Uterus (tissue), 4 donors: ENCODE measurements around the gene AGBL5. TPM values are rescaled to one million over a fixed set of nuclear protein-coding genes. Genes with fewer than 3 reads are reported as not detected.

Source experiments
- DNase-seq, 2 donors: peaks; one replicate each; pipeline ENCODE4 v3.0.0-alpha.2; 2019 to 2020
- H3K27ac ChIP-seq, 2 donors: fragments of 200-600 bp; sonication (generic); 1 replicate in 1 of 2; 2 replicates in 1 of 2; pipeline ENCODE4 v1.5.1; 2016 to 2018
- H3K27me3 ChIP-seq, 2 donors: fragments of 200-600 bp; sonication (generic); one replicate each; pipeline ENCODE4 v1.5.1; 2018 to 2019; ENCODE audit warnings: control low read depth in 1 of 2
- H3K36me3 ChIP-seq, 2 donors: fragments of 200-600 bp; sonication (generic); one replicate each; pipeline ENCODE4 v1.5.1; 2019; ENCODE audit warnings: control low read depth in 1 of 2
- H3K4me1 ChIP-seq, 2 donors: fragments of 200-600 bp; sonication (generic); one replicate each; pipeline ENCODE4 v1.5.1; 2018 to 2019; ENCODE audit warnings: control low read depth in 1 of 2
- H3K4me3 ChIP-seq, 2 donors: fragments of 200-600 bp; sonication (generic); 1 replicate in 1 of 2; 2 replicates in 1 of 2; pipeline ENCODE4 v1.5.1; 2018 to 2019; ENCODE audit warnings: mild to moderate bottlenecking in 1 of 2
- H3K9me3 ChIP-seq, 2 donors: fragments of 200-600 bp; sonication (generic); one replicate each; pipeline ENCODE4 v1.5.1; 2019; ENCODE audit warnings: control low read depth in 1 of 2
- POLR2A ChIP-seq, 2 donors: fragments of 450-650 bp; IDR thresholded peaks; one replicate each; pipeline ENCODE4 v1.6.1; 2016; ENCODE audit warnings: antibody characterized with exemption in 2 of 2, mild to moderate bottlenecking in 1 of 2, moderate library complexity in 1 of 2
- intact Hi-C: fragments of 100-400 bp; cut with DNase I; formaldehyde crosslinking; loops from one replicate; pipeline ENCODE4 v1.15.1; 2023; ENCODE audit warnings: low total_unique reads
- total RNA-seq, 4 donors: library from RNA; depleted of rRNA in 3 of 4; stranded (reverse); fragments of >200 nt in 3 of 4; gene quantifications; one replicate each; pipeline versions ENCODE4 v1.1.0 to v1.2.4, GENCODE V29; 2014 to 2023
- TF ChIP-seq, protein P1 (sequence below), 4 experiments: fragments of 200-600 bp in 2 of 4; fragments of 450-650 bp in 2 of 4; sonication (generic) in 2 of 4; IDR thresholded peaks; one replicate each; pipeline ENCODE4 v1.5.1; 2016 to 2019; ENCODE audit warnings: antibody characterized with exemption in 4 of 4, mild to moderate bottlenecking in 2 of 4, moderate library complexity in 1 of 4
- donor health status: DM: yes; HTN: yes; CAD: no.

AGBL5 gene
- total RNA-seq, 4 donors from 2014 or later: 0.77 to 26.2 (median 10.8) TPM

DNA sequence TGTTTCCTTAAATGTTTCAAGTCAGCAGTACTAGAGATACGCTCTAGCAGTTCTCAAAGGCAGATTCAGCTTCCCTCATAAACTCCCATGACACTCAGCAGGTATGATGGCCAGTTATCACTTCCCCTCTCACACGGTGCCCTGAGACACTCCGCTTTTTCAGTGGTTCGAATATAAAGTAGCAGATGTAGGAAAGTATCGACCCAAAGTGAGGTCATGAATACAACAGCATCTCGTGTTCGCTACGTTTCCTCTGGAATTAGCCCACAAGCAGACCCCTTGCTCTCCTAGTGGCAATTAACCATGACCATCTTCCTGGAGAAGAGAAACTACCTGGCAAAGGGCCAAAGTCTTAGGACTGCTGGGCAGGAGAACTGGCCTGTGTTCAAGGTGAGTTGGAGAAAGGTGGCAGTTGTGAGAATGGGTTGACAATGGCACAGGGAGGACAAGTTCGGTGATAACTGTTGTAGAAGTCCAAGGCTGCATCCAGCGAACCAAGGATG, 9.3 kb upstream of the AGBL5 start:
- no peak for DNase-seq
- no peaks in the 10 kb centered on the region for H3K27me3 ChIP-seq
- H3K27ac ChIP-seq: peak overlapping the region; percentile 14 to 22
- H3K36me3 ChIP-seq: no peaks in the 10 kb centered on the region
- intact Hi-C loops: no loop called here
- H3K4me3 ChIP-seq: no peak overlapping the region
- no peaks in the 10 kb centered on the region for H3K4me1 ChIP-seq
- TF ChIP-seq POLR2A (IDR thresholded peaks at IDR 0.05): no peak
- TF ChIP-seq, protein P1, sequence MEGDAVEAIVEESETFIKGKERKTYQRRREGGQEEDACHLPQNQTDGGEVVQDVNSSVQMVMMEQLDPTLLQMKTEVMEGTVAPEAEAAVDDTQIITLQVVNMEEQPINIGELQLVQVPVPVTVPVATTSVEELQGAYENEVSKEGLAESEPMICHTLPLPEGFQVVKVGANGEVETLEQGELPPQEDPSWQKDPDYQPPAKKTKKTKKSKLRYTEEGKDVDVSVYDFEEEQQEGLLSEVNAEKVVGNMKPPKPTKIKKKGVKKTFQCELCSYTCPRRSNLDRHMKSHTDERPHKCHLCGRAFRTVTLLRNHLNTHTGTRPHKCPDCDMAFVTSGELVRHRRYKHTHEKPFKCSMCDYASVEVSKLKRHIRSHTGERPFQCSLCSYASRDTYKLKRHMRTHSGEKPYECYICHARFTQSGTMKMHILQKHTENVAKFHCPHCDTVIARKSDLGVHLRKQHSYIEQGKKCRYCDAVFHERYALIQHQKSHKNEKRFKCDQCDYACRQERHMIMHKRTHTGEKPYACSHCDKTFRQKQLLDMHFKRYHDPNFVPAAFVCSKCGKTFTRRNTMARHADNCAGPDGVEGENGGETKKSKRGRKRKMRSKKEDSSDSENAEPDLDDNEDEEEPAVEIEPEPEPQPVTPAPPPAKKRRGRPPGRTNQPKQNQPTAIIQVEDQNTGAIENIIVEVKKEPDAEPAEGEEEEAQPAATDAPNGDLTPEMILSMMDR (IDR thresholded peaks at IDR 0.05): no peak
- H3K9me3 ChIP-seq: no peaks in the 10 kb centered on the region

DNA sequence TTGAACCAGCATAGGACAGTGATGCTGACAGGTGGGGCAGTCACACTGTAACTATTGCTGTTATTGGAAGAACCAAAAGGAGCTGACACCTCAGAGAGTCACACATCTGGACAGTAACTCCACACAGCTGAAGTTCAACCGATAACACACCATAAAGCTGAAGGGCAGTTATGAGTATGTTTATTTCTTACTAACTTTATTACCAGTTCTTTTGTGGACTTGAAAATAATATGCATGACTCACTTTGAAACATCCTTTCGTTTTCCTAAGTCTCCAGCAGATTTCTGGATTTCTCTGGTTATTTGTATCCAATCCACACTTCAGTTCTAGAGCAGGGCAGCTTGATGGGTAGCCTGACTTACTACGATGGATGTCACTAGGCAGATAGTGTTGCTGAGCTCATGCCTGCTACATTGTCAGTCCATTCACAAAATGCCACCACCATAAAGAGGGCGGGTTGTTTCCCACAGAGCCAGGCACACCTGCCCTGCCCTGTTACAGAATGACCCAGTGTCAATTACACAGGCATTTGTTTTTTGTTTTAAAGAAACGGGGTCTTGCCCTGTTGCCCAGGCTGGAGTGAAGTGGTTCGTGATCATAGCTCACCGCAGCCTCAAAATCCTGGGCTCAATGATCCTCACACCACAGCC, 8.4 kb upstream of the AGBL5 start:
- Histone ChIP-seq H3K27me3 (no peaks in the 10 kb centered on the region), H3K4me3 (no peak overlapping the region), H3K4me1 (no peaks in the 10 kb centered on the region), H3K36me3 (no peaks in the 10 kb centered on the region), H3K9me3 (no peaks in the 10 kb centered on the region), H3K27ac (peak overlapping the region in 1 of 2 donors; percentile 22)
- DNase-seq: no peak
- TF ChIP-seq, protein P1 (IDR thresholded peaks at IDR 0.05): no peak
- TF ChIP-seq POLR2A (IDR thresholded peaks at IDR 0.05): no peak
- intact Hi-C loops: no loop called here

DNA sequence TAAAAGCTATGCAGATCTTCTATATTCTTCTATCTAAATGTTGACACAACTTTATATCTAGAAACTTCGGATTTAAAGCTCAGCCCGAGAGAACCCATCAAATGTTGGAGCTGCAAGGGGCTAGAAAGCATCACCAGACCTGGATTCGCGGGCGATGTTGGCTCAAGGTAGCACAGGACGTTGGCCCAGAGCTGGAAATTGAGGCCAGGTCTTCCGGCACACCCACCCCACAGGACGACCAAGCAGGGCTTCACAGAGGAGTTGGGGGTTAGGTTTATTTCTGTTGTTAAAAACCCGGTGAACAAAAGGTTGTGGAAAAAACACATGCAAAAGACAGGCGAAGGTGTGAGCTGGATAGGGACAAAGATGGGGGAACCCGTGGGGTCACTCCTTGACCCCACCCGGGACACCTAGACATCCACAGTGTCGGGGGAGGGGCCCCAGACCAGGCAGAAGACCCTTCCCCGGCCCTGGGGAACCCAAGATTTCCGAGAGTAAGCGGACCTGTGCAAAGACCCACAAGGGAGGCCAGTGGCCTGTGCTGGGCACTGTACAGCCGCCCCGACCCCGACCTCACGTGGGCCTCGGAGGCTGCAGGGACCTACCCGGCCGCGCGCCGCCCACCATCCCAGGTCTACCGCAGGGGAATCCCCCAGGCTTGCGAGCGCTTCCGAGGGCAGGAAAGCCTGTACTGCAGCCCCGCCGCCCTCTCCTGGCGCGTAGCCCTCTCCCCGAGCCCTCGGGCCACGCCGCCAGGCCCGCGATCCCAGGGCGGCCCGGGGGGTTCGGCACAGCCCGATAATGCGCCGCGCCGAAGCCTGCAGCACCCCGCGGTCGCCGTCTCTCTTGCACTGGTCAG, 1.8 kb upstream of the AGBL5 start:
- H3K27me3 ChIP-seq: no peaks in the 10 kb centered on the region
- H3K27ac ChIP-seq: peak overlapping the region; percentile 94 to 100
- H3K36me3 ChIP-seq: no peaks in the 10 kb centered on the region
- peak in 1 of 2 donors; percentile 48 for DNase-seq
- TF ChIP-seq POLR2A (IDR thresholded peaks at IDR 0.05): no peak
- TF ChIP-seq, protein P1 (IDR thresholded peaks at IDR 0.05): peak in 1 of 4 experiments; percentile 2
- intact Hi-C loops: loop anchor here (2.0 kb wide), 1 partner anchor 29 kb away; the partner anchor contains the start of gene EMILIN1
- H3K4me1 ChIP-seq: peaks cover 0 to 3% of the 10 kb centered on the region in 2 donors
- peak overlapping the region; percentile 75 to 96 for H3K4me3 ChIP-seq
- H3K9me3 ChIP-seq: no peaks in the 10 kb centered on the region

DNA sequence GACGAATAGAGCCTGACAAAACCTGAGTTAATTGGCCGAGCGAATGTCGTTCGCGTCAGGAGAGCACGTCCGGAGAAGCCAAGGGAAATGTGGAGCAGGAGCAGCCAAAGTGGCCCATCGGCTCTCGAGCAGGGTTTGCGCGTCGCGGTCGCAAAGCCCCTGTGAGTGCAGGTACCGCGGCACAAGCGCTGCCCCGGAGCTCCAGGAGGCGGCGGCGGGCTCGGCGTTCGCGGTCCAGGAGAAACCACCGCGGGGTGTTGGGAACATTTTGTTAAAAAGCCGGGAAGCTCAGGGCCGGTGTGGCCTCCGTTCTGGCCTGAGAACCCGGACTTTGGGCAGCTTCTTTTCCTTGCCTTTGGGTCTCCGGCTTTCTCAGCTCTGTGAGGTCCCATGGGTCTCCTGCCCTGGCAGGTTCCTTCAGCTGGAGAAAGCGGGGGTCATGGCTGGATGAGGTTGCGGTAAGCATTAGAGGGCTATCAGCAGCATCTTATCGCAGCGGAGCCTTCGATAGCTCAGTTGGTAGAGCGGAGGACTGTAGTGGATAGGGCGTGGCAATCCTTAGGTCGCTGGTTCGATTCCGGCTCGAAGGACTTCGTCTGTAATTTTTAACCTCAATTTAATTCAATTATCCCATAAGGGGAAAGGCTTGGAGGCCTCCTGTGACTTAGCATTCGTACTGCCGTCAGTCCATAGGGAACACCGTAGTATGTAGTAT, 1.0 kb upstream of the AGBL5 start:
- peak; percentile 95 to 96 for DNase-seq
- TF ChIP-seq POLR2A (IDR thresholded peaks at IDR 0.05): peak in 1 of 2 donors; percentile 11
- TF ChIP-seq, protein P1 (IDR thresholded peaks at IDR 0.05): peak; percentile 26 to 73 (median 60)
- Histone ChIP-seq H3K4me3 (peak overlapping the region; percentile 75 to 96), H3K9me3 (no peaks in the 10 kb centered on the region), H3K36me3 (no peaks in the 10 kb centered on the region), H3K27me3 (no peaks in the 10 kb centered on the region), H3K4me1 (peaks cover 0 to 3% of the 10 kb centered on the region in 2 donors), H3K27ac (peak overlapping the region; percentile 94 to 100)
- intact Hi-C loops: loop anchor here (2.0 kb wide), 1 partner anchor 28 kb away; the partner anchor contains the start of gene EMILIN1
